Smooth muscle cell (in vitro differentiated cells): ENCODE data around the gene PAX1. TPM values are rescaled to one million over a fixed set of nuclear protein-coding genes. Genes with fewer than 3 reads are reported as not detected.

Source experiments
- DNase-seq: peaks from one replicate; lab custom pipeline; 2025; ENCODE audit not compliant: unreplicated experiment; lab: John Stamatoyannopoulos, UW
- H2AFZ ChIP-seq: fragments of 200-600 bp; sonication (generic); 2 replicates; pipeline ENCODE4 v1.6.0; 2016; ENCODE audit warnings: antibody characterized with exemption, low read depth, mild to moderate bottlenecking
- H3F3A ChIP-seq: fragments of 200-600 bp; sonication (generic); 2 replicates; pipeline ENCODE4 v1.6.0; 2017; ENCODE audit warnings: antibody characterized with exemption, low read depth
- H3K27ac ChIP-seq: fragments of 200-600 bp; sonication (generic); 2 replicates; pipeline ENCODE4 v1.5.1; 2016; ENCODE audit warnings: low read depth, mild to moderate bottlenecking
- H3K27me3 ChIP-seq: fragments of 200-600 bp; sonication (generic); 2 replicates; pipeline ENCODE4 v1.6.1; 2016; ENCODE audit warnings: low read depth, mild to moderate bottlenecking
- H3K36me3 ChIP-seq: fragments of 200-600 bp; sonication (generic); 2 replicates; pipeline ENCODE4 v1.5.1; 2016; ENCODE audit warnings: low read depth
- H3K4me1 ChIP-seq: fragments of 200-600 bp; sonication (generic); 2 replicates; pipeline ENCODE4 v1.5.1; 2016; ENCODE audit warnings: low read depth
- H3K4me2 ChIP-seq: fragments of 200-600 bp; sonication (generic); 2 replicates; pipeline ENCODE4 v1.6.0; 2016; ENCODE audit warnings: mild to moderate bottlenecking
- H3K4me3 ChIP-seq: fragments of 200-600 bp; sonication (generic); 2 replicates; pipeline ENCODE4 v1.5.1; 2016; ENCODE audit warnings: mild to moderate bottlenecking
- H3K79me2 ChIP-seq: fragments of 200-600 bp; sonication (generic); 2 replicates; pipeline ENCODE4 v1.6.0; 2016; ENCODE audit warnings: low read depth, mild to moderate bottlenecking
- H3K9ac ChIP-seq: fragments of 200-600 bp; sonication (generic); 2 replicates; pipeline ENCODE4 v1.6.0; 2016; ENCODE audit warnings: low read depth
- H3K9me3 ChIP-seq: fragments of 200-600 bp; sonication (generic); replicated peaks from 2 replicates; pipeline ENCODE4 v1.5.1; 2016; ENCODE audit warnings: low read depth
- H4K20me1 ChIP-seq: fragments of 200-600 bp; sonication (generic); 2 replicates; pipeline ENCODE4 v1.6.0; 2016; ENCODE audit warnings: low read depth
- WGBS: methylation state at CpG from one replicate; pipeline ENCODE4 v1.1.7; 2016; ENCODE audit warnings: low lambda C conversion rate; 5-methylcytosine and 5-hydroxymethylcytosine counted together
- polyA plus RNA-seq: library from polyadenylated mRNA; unstranded; fragments of >200 nt; fragmentation: Nextera tagmentation; extraction: Ambion mirVana; gene quantifications from 2 replicates; pipeline ENCODE4 v1.2.1, GENCODE V29; 2016
- total RNA-seq: library from RNA; depleted of rRNA; stranded (reverse); fragments of >200 nt; gene quantifications from 2 replicates; pipeline ENCODE4 v1.2.3, GENCODE V29; 2014
- TF ChIP-seq, protein P1 (sequence below): fragments of 200-600 bp; sonication (generic); IDR thresholded peaks from 2 replicates; pipeline ENCODE4 v1.5.1; 2017; ENCODE audit warnings: borderline replicate concordance, mild to moderate bottlenecking, antibody characterized with exemption; ENCODE audit not compliant: insufficient read depth, poor library complexity, severe bottlenecking

PAX1 gene
- total and polyA plus RNA-seq, 2 experiments from 2014 or later: not detected

DNA sequence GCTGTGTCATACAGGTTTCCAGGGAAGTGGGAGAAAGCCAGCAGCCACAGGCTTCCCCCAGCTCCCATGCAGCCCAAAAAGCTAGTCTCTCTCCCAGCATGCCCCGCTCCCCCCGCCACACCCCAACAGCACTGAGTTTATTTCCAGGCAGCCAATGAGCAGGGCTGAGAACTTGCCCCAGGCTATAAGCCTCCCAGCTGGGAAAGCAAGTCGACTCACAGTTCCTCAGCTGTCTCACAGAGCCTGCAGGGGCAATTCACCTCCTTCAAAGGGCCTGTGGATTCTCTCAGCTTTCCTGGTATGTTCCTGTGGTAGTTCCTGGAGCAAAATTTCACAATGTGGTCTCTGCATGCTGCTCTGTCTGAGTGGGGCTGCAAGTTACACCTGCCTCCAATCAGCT, 34.2 kb downstream of the PAX1 start:
- TF ChIP-seq, protein P1, sequence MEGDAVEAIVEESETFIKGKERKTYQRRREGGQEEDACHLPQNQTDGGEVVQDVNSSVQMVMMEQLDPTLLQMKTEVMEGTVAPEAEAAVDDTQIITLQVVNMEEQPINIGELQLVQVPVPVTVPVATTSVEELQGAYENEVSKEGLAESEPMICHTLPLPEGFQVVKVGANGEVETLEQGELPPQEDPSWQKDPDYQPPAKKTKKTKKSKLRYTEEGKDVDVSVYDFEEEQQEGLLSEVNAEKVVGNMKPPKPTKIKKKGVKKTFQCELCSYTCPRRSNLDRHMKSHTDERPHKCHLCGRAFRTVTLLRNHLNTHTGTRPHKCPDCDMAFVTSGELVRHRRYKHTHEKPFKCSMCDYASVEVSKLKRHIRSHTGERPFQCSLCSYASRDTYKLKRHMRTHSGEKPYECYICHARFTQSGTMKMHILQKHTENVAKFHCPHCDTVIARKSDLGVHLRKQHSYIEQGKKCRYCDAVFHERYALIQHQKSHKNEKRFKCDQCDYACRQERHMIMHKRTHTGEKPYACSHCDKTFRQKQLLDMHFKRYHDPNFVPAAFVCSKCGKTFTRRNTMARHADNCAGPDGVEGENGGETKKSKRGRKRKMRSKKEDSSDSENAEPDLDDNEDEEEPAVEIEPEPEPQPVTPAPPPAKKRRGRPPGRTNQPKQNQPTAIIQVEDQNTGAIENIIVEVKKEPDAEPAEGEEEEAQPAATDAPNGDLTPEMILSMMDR: no peak
- Histone ChIP-seq H2AFZ (no peak overlapping the region), H3K4me3 (no peak overlapping the region), H4K20me1 (no peaks in the 10 kb centered on the region), H3K79me2 (no peaks in the 10 kb centered on the region), H3K9ac (no peak overlapping the region), H3K4me1 (no peaks in the 10 kb centered on the region), H3K4me2 (no peak overlapping the region), H3K27ac (no peak overlapping the region), H3K27me3 (no peaks in the 10 kb centered on the region), H3F3A (no peaks in the 10 kb centered on the region), H3K9me3 (no peaks in the 10 kb centered on the region), H3K36me3 (no peaks in the 10 kb centered on the region)
- WGBS: 54% methylated on average over 3 of the region's 3 CpGs
- DNase-seq: no peak

DNA sequence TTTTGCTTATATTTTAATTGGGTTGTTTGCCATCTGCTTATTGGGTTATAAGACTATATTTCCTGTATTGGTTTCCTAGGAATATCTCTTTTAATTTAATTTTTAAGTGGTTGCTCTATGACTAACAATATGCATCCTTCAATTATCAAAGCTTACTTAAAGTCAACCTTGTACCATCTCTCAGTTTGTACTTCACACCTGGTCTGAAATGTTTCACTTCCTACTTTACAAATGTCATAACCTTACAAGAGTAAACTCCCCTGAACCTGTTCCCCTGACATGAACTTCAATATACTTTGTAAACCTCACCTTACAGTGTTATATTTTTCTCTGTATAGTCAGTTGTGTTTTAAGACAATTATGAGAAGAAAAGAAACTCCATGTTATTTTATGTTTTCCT, 35.8 kb downstream of the PAX1 start:
- Histone ChIP-seq H3K4me1 (no peaks in the 10 kb centered on the region), H4K20me1 (no peaks in the 10 kb centered on the region), H3K9ac (no peak overlapping the region), H3K36me3 (no peaks in the 10 kb centered on the region), H3K27me3 (no peaks in the 10 kb centered on the region), H3K9me3 (no peaks in the 10 kb centered on the region), H2AFZ (no peak overlapping the region), H3K4me3 (no peak overlapping the region), H3K27ac (no peak overlapping the region), H3K4me2 (no peak overlapping the region), H3K79me2 (no peaks in the 10 kb centered on the region), H3F3A (no peaks in the 10 kb centered on the region)
- TF ChIP-seq, protein P1: no peak
- no peak for DNase-seq

DNA sequence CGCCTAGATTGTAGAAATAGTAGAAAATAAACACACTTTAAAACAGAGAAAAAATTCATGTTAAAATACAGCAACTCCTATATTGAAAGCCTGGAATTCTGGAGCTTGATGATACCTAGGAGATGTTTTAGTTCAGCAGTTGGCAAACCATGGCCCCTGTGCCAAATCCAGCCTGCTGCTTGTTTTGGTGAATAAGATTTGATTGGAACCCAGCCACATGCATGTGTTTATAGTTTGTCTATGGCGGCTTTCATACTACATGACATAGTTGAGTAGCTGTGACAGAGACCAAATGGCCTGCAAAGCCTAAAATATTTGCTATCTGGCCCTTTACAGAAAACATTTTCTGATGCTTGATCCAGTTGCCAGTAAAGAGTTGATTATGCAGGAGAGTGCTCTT, 57.2 kb downstream of the PAX1 start:
- DNase-seq: no peak
- H3K9ac ChIP-seq: no peak overlapping the region
- peaks cover 15% of the 10 kb centered on the region for H3K27me3 ChIP-seq
- H3K4me3 ChIP-seq: no peak overlapping the region
- no peaks in the 10 kb centered on the region for H3K9me3 ChIP-seq
- H2AFZ ChIP-seq: no peak overlapping the region
- TF ChIP-seq, protein P1: no peak
- H3K4me2 ChIP-seq: no peak overlapping the region
- 89% methylated on average over 2 of the region's 2 CpGs for WGBS
- H3F3A ChIP-seq: no peaks in the 10 kb centered on the region
- no peaks in the 10 kb centered on the region for H3K36me3 ChIP-seq
- H3K4me1 ChIP-seq: no peaks in the 10 kb centered on the region
- no peaks in the 10 kb centered on the region for H4K20me1 ChIP-seq
- no peaks in the 10 kb centered on the region for H3K79me2 ChIP-seq
- H3K27ac ChIP-seq: no peak overlapping the region

DNA sequence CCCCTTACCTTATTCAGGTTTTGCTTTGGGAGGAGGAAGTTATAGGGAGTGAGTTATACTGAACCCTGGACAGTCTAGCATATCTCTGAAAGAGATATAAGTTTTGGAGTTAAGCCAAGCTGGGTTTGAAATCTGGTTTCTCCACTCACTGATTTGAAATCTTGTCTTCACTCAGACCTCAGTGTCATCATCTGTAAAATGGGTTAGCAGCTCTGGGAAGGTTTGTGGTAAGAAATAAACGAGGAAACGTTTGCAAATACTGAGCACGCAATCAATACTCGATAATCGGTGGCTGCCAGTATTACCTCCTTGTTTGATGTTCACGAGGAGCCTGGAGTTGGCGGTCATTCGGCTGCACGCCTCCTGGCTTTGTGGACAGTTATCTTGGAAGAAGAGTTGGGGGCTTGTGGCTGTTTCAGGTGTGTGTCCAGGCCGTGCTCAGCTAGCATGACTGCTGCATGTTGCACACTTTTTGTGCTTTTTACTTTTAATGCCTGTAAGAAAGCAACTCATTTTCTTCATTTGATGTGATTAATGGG, 61.8 kb downstream of the PAX1 start:
- Histone ChIP-seq H3K9ac (no peak overlapping the region), H3K4me2 (no peak overlapping the region)

More for the DNA sequence above, 61.8 kb downstream of the PAX1 start:
- Histone ChIP-seq H3K79me2 (no peaks in the 10 kb centered on the region), H3K27me3 (peaks cover 37% of the 10 kb centered on the region), H3K36me3 (no peaks in the 10 kb centered on the region), H3K4me1 (peaks cover 4% of the 10 kb centered on the region), H3K27ac (no peak overlapping the region), H2AFZ (no peak overlapping the region), H3F3A (no peaks in the 10 kb centered on the region), H4K20me1 (no peaks in the 10 kb centered on the region), H3K9me3 (no peaks in the 10 kb centered on the region), H3K4me3 (no peak overlapping the region)
- TF ChIP-seq, protein P1: no peak
- no peak for DNase-seq
- 79% methylated on average over 10 of the region's 10 CpGs for WGBS
